NCI-H510A (cell line): Measurements from ENCODE around the gene NOP14.

ENCODE experiments used
- DNase-seq: peaks from one replicate; lab custom pipeline; 2025; lab: John Stamatoyannopoulos, UW

Gene NOP14

DNA sequence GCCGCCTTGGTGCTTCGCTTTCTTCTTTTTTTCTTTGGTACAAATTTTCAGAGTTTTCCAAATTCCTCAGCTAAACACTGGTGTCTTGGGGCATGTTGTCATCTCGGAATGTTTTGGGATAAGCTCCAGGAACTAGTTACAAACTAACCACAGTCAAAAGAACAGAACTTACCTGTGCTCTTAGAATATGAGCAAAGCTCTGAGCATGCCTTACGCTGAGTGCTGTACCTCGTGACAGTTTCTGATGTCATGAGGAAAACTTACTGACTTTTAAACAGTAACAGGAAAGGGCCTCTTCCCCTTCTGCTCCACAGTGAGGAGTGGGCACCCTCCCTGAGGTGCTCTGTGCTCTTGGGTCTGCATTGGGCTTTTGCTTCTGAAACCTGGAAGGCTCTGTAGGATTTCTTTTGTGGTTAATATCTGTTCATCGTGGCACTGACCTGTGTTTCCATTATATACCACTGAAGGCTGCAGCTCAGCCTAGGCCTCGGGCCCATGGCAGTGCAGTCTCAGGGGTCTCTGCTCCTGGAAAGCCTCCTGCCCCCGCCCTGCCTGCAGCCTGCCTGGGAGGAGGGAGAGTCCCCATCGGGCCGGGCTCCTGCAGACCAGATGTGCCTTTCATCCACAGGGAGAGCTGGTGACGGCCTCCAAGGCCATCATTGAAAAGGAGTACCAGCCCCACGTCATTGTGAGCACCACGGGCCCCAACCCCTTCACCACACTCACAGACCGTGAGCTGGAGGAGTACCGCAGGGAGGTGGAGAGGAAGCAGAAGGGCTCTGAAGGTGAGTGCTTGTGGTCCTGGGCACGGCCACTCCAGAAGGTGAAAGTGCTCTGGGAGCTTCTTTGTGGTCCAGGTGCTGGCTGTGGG is 48.7 kb downstream of the NOP14 start:
- no peak for DNase-seq

DNA sequence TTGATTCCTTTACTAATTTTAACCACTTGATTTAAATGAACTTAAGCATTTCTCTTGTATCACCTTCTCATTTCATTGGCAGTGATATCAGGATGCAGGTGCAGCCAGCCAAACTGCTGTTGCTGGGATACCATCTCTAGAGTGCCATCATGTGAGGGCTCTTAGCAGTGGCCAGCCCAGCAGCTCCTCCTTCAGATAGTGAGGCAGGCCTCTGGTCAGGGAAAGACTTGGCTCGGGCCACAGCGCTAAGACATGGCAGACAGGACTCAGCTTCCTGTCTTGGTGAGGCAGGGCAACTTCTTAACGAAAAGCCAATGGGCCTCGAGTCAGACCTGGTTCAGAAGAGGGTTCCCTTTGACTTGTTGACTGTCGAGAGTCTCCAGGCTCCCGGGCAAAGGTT is 50.0 kb downstream of the NOP14 start:
- peak; percentile 43 for DNase-seq

DNA sequence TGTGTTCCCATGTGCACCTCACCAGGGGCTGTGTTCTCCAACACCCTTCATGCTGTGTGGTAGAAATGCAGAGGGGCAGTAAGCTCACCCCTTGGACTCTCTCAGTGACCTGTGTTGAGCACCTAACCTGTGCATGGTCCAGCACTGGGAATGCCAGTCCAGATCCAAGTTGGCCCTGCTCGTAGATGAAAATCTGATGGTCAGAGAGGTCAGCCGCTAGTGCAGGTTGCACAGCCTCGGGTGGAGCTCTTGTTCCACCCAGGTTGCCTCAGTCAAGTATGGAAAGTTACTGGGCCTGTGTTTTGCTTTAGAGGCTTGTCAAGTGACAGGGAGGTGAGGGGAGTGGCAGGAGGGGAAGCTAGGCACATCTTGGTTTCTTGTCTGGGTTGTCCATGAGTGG is 51.3 kb downstream of the NOP14 start:
- DNase-seq, result no peak

DNA sequence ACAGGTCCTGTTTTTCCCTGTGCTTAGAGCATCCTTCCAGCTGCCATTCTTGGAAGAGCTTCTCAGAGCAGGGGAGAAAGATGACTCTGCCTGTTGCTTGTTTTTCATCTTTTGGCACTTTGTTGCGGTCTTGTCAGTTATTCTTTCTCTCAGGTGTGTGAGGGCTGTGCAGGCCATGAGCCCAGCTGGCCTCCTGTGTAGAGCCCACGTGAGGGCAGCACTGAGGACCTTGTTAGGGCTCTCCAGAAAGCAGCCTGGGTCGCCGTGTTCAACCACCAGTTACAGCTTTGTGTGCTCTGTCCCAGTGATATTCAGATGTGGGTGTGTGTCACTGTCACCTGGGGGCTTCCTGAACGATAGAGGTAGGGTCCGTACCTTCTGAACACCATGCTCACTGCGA is 52.8 kb downstream of the NOP14 start:
- DNase-seq, result no peak

DNA sequence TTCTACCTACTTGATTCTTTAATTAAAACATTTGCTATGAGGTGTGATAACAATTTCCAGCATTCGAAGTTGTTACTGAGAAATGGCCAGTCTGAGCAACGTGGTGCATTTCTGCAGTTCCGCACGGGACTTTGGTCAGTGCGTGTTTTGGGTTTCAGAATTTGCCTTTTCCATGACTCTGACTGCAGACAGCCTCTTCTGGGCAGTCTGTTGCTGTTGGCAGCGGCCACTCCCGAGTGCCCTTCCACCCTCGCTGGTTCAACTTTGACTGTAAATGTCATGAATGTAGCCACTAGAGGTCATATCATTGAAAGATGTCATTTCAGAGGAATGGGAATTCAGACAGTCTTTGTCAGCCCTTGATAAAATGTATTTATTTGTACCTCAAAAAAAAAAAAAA is 53.6 kb downstream of the NOP14 start:
- DNase-seq, result no peak

DNA sequence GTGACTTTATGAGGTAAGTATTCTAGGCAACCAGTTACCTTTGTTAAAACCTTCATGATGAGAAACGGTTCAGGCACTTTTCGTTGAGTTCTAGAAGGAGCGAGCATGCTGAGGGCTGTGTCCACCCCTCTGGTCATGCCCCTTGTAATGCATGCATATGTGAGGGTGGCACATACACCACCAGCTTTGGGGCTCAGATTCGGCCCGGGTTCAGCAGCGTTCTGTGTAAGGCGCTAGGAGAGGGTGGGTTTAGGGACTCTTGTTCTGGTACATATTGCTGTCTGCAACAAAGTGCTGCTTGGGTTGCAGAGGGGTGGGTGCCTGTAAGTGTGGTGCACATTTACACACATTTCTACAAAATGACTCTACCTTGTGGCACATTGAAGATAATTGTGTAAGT is 54.5 kb downstream of the NOP14 start:
- no peak for DNase-seq

DNA sequence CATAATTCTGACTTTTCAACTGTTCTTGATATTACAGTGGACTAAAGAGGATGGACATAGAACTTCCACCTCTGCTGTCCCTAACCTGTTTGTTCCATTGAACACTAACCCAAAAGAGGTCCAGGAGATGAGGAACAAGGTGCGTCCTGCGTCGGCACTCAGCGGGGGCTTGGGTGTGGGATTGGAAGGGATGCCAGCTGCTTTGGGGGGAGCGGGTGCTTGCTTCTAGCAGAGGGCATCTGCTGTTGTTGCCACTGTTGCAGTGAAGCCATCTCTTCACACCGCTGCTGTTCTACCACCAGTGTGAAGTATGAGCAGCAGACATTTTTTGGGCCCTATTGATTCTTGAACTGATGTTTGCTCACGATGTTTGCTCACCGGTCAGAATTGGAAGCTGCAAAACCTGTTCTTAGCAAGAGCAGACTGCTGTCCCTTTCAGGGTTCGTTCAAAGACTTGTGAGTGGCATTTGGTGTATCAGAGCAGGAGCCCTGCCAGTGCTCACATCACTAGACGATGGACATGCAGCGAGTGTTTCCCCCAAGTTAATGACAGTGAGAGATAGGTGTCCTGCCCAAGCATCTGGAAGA is 55.4 kb downstream of the NOP14 start:
- peak; percentile 77 for DNase-seq

DNA sequence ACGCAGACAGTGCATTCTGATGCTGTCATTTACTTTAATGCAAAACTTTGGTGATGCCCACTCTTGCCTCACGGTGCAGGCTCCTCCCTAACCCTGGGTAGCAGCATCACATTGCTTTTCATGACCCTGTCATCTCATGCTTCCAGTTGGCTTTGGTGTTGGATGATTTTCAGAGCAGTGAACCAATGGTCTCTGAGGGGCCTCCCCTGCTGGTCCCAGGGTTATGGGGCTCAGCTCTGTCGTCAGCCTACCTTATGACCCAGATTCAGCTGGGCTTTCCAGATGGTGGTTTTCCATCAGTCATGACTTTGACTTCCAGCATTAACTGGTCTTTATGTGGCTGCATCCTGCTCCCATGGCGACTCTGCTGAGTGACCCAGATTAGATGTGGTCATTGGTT is 56.0 kb downstream of the NOP14 start:
- no peak for DNase-seq

DNA sequence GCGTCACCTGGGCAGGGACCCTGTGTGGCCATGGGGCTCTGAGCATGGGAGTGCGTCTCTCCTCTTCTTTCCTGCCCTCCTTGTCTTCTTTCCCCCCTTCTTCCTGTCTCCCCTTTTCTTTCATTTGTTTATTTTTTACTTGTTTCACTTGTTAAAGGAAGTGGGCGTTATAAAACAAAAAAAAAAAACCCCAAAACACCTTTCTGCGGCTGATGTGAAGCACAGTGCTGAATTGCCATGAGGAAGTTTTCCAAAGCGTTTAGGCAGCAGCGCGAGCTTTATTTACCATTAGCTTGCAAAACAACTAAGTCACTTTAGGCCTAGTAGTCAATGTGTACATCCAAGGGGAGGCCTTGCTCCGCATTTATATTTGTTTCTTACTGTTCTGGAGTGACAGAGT is 57.0 kb downstream of the NOP14 start:
- no peak for DNase-seq

DNA sequence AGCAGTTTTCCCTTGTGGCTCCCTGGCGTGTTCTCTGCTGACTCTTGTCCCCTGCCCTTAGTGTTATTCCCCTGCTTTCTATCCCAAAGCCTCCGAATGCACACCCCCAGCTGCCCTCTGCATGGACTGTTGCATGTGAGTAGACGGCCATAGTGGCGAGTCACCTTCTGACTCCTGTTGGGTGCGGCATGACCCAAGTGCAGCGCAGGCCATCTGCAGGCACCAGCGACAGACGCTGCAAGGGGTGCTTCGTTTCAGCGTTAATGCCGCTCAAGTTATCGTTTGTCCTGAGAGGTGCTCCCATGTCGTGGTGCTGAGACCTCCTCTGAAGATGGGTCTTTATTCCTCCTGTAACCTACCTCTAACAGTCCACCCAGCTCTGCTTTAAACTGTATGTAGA is 57.7 kb downstream of the NOP14 start:
- no peak for DNase-seq

DNA sequence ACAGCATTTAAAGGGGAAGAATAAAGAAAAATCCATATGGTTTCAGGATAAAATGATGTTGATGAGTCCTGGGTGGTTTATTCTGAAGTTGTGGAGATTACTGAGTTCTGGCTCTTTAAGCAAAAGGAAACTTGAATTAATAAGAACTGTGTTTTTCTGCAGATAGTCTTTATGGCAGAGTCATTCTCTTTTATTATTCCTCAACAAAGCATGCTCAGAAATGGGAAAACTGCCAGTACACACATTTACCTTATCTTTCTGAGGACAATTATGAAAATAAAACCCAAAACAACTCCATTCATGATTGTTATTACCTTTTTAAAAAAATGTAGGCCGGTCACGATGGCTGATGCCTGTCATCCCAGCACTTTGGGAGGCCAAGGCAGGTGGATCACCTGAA is 61.1 kb downstream of the NOP14 start:
- no peak for DNase-seq

DNA sequence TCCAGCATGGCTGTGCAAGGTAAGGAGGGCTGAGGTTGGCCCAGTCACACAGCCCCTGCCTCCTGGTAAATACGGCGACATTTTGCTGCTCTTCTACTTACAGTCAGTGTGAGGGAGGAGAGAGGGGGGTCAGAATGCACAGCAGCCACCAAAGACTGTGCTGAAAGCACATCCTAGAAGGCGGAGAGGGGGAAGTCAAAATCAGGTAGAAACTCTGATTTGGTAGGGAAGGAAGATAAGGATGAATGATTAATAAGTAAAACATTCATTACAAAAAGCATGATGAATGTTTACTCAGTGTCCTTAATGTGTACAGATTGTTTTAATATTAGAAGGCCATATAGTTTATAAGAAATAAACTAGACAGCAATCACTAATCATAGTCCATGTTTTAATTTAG is 62.0 kb downstream of the NOP14 start:
- no peak for DNase-seq

DNA sequence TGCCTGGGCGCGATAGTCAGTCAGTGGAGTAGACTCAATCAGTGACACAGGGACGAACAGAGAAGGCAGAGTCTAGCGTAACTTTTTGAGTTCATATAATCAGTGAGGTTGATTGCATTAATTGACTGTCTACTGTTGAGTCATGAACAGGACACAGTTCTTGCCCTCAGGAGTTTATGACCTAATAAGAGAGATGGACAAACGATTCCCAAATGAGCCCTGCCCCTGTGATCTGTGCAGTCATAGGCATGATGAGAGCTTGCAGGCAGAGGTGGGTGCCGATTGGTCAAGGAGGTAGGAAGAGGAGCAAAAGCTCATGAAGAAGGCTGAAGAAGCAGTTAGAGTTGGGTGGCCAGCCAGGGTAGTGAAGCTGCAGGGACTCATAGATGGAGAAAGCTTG is 62.5 kb downstream of the NOP14 start:
- no peak for DNase-seq

DNA sequence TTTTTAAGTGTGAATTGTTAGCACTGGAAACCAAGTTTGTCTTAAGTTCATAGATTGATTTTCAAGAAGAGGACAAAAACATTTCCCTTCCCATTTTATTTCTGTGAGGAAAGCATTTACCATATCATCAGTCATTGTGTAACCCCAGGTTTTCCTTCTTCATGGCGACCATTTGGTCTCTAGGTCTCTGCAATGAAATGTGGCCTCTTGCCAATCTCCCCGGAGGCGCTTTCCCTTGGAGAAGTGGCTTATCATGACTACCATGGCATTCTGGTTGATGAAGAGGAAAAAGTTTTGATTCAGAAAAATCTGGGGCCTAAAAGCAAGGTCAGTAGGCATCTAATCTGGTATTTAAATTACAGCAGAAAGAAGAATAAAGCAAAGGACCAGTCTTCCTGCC is 65.2 kb downstream of the NOP14 start:
- no peak for DNase-seq

DNA sequence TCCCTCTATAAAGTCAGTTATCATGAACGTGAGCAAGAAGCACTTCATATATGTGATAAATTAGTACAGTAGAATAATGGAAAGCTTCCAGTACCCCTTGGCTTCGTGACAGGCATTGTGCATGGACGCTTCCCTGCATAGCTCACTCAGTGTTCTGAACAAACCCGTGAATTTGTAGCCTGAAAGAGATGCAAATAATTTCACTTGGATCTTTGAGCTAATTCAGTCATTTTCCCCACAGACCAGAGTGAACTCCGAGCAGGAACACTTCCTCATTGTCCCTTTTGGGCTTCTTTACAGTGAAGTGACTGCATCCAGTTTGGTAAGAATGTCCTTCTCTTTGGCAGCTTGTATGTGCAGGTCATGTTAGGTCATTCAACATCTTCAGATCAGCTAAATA is 69.4 kb downstream of the NOP14 start:
- no peak for DNase-seq

DNA sequence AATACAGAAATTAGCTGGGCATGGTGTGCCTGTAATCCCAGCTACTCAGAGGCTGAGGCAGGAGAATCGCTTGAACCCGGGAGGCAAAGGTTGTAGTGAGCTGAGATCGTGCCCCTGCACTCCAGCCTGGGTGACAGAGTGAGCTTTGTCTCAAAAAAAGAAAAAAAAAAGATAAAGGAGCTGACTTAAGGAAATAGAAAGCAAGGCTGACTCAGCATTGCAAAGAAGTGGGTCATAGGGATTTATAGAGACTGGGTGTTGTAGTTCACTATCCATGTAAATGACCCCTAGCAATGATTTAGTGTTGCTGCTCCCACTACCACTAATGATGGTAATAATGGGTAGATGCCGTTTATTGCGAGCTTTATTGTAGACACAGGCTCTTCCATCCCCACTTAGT is 71.9 kb downstream of the NOP14 start:
- no peak for DNase-seq

DNA sequence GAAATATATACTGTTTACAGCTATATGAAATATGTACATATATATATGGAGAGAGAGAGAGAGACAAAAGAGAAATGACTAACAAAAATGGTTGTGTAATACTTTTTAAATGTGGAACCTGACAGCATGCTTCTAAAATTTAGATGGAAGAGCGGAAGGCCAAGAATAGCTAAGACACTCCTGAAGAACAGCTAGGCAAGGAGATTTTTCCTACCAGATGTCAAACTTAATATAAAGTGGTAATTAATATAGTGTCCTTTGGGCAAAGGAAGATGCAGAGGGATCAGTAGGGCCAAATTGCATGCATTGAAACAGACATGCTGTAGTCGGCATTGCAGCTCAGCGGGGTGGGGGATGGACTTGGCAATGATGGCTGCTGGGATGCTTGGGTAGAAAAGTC is 74.3 kb downstream of the NOP14 start:
- no peak for DNase-seq
